Coronary artery (tissue), 2 donors: ENCODE measurements around the gene DPH2.

Source experiments
- DNase-seq: peaks from one replicate; pipeline ENCODE4 v3.0.0-alpha.2; 2017; ENCODE audit warnings: low spot score
- H3K27ac ChIP-seq, 2 donors: fragments of 200-600 bp; sonication (generic); one replicate each; pipeline ENCODE4 v1.5.1; 2016 to 2019
- H3K4me3 ChIP-seq: fragments of 200-600 bp; sonication (generic); 2 replicates; pipeline ENCODE4 v1.5.1; 2016; ENCODE audit warnings: mild to moderate bottlenecking, moderate library complexity
- CTCF ChIP-seq: fragments of 200-600 bp; sonication (generic); IDR thresholded peaks from one replicate; pipeline ENCODE4 v1.5.1; 2019; ENCODE audit warnings: antibody characterized with exemption

Gene DPH2

GRCh38 chr1:44014365-44015104 lies 44.7 kb downstream of the DPH2 start:
- peak overlapping the region in 1 of 2 donors; percentile 74 for H3K27ac ChIP-seq
- no peak overlapping the region for H3K4me3 ChIP-seq
- TF ChIP-seq CTCF = no peak
- DNase-seq = no peak

DNA sequence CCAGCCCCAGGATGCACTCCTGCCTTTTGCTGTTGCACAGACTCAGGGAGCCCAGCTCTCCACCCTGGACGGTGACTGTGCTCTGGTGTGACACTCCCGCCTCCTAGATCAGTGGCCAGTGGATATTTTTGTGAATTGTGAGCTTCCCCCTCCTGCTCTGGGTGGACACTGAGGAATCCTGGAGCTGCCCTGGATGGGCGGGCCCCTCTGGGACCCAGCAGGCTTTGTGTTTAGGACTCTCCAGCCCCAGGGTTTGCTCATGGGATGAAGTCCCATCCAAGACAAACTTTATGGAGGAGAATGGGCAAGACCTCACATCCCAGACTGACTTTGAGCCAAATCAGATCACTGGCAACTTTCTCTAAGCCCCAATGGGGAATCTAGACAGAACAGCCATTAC lies 45.4 kb downstream of the DPH2 start:
- no peak for TF ChIP-seq CTCF
- H3K4me3 ChIP-seq = no peak overlapping the region
- no peak for DNase-seq

DNA sequence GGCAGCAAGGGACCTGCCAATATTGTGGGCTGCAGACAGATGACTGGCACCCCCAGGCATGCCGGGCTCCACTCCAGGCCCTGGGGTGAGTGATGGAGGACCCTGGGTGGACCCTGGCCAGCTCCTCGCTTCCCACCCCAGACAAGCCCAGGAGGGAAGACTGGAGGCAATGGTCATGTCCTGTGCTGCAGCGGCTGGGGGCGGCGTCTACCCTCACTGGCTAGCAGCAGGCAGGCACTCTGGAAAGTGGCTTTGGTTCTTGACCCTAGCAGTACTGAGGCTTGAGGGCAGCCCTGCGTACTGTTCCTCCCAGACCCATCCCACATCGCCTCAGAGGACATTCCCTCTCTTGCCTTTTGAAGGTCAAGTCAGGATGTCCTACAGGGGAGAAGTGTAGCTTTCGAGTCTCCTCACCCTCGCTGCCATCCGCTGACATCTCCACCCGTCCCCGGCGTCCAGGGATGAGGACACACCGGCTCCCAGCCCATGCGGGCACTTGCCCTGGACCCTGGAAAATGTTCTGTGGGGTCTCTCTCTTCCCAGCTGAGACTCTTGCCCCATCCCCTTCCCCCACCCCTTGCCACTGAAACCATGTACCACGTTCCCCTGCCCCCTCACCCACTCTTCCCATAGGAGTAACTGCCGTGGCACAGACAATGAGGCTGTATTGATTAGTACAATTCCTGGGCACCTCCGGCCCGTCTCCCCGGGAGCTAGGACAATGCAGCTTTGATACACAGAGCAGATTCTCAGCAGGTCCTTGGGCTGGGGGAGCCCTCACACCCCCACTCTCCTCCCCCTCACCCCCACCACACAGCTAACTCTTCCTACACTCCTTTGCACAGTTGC lies 46.5 kb downstream of the DPH2 start:
- no peak overlapping the region for H3K4me3 ChIP-seq
- DNase-seq = no peak
- TF ChIP-seq CTCF = no peak
- peak overlapping the region in 1 of 2 donors; percentile 74 for H3K27ac ChIP-seq

More for the DNA sequence above, 45.4 kb downstream of the DPH2 start:
- peak overlapping the region in 1 of 2 donors; percentile 74 for H3K27ac ChIP-seq

GRCh38 chr1:44016890-44017400 lies 47.1 kb downstream of the DPH2 start:
- no peak for DNase-seq
- TF ChIP-seq CTCF = no peak
- H3K27ac ChIP-seq = no peak overlapping the region
- H3K4me3 ChIP-seq = no peak overlapping the region

- H3K27ac ChIP-seq = no peak overlapping the region
- no peak overlapping the region for H3K4me3 ChIP-seq
- DNase-seq = no peak
- TF ChIP-seq CTCF = no peak
Measured at GRCh38 chr1:44019466-44019948, 49.7 kb downstream of the DPH2 start.

DNA sequence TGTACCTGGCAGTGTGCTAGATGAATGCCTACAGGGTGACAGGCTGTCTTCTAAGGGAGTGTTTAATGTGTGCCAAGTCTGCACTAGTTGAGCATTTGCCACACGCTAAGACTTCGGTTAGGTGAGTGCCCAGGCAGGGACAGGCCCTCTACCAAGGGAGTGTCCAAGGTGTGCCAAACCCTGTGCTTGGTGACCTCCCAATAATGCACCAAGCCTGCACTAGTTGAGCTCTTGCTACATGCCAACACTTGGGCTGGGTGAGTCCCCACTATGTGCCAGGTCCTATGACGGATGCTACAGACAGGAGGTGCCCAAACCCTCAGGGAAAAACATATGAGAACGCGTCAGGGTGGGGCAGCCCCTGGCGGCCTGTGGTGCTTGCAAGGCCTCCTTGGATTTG lies 50.7 kb downstream of the DPH2 start:
- no peak for DNase-seq
- H3K27ac ChIP-seq = no peak overlapping the region
- no peak for TF ChIP-seq CTCF
- no peak overlapping the region for H3K4me3 ChIP-seq
